GM18517 (cell line): ENCODE results near the gene PSAP.

Experiments used
- ATAC-seq: cut with Tn5 transposase; IDR thresholded peaks from one replicate; pipeline ENCODE4 v1.9.1; 2021; ENCODE audit warnings: mild to moderate bottlenecking, moderate library complexity; ENCODE audit not compliant: unreplicated experiment

The PSAP gene

GRCh38 chr10:71789871-71790270 is 61.2 kb downstream of the PSAP start:
- no peak for ATAC-seq

GRCh38 chr10:71788954-71789353 is 62.1 kb downstream of the PSAP start:
- ATAC-seq: no peak

GRCh38 chr10:71784679-71785272 is 66.3 kb downstream of the PSAP start:
- ATAC-seq: no peak

- no peak for ATAC-seq
Measured at GRCh38 chr10:71783917-71784678, 67.0 kb downstream of the PSAP start.

GRCh38 chr10:71782917-71783490 is 68.0 kb downstream of the PSAP start:
- no peak for ATAC-seq

GRCh38 chr10:71782221-71782916 is 68.7 kb downstream of the PSAP start:
- ATAC-seq: no peak

- ATAC-seq: no peak
Measured at GRCh38 chr10:71780719-71781118, 70.3 kb downstream of the PSAP start.

- no peak for ATAC-seq
Measured at GRCh38 chr10:71780156-71780555, 70.9 kb downstream of the PSAP start.

GRCh38 chr10:71779641-71780040 is 71.4 kb downstream of the PSAP start:
- ATAC-seq: no peak

- ATAC-seq: no peak
Measured at GRCh38 chr10:71778071-71778825, 72.8 kb downstream of the PSAP start.

- ATAC-seq: no peak
Measured at GRCh38 chr10:71777213-71777985, 73.7 kb downstream of the PSAP start.

GRCh38 chr10:71776481-71776925 is 74.5 kb downstream of the PSAP start:
- ATAC-seq: no peak

GRCh38 chr10:71774916-71775702 is 75.9 kb downstream of the PSAP start:
- no peak for ATAC-seq

GRCh38 chr10:71773221-71773971 is 77.7 kb downstream of the PSAP start, which contains the start of gene VSIR:
VSIR (minus strand) TSS chr10:71773520; CDS start chr10:71773439, 81 bp downstream.
- ATAC-seq: no peak

GRCh38 chr10:71772832-71773220 is 78.2 kb downstream of the PSAP start:
- no peak for ATAC-seq

GRCh38 chr10:71771821-71772617 is 79.0 kb downstream of the PSAP start:
- no peak for ATAC-seq

GRCh38 chr10:71771204-71771603 is 79.8 kb downstream of the PSAP start:
- ATAC-seq: no peak

- no peak for ATAC-seq
Measured at GRCh38 chr10:71770789-71771188, 80.3 kb downstream of the PSAP start.
